Fibroblast of gingiva (primary cell): Measurements from ENCODE around the gene ELOA.
"Not testable (repeated sequence)": the region's sequence is repeated elsewhere in the genome, so short reads cannot be mapped to it uniquely, and the experiment has no call there.

Experiments
- DNase-seq: peaks from one replicate; pipeline ENCODE4 v3.0.0-alpha.2; 2011; ENCODE audit warnings: low read depth

Gene ELOA

DNA sequence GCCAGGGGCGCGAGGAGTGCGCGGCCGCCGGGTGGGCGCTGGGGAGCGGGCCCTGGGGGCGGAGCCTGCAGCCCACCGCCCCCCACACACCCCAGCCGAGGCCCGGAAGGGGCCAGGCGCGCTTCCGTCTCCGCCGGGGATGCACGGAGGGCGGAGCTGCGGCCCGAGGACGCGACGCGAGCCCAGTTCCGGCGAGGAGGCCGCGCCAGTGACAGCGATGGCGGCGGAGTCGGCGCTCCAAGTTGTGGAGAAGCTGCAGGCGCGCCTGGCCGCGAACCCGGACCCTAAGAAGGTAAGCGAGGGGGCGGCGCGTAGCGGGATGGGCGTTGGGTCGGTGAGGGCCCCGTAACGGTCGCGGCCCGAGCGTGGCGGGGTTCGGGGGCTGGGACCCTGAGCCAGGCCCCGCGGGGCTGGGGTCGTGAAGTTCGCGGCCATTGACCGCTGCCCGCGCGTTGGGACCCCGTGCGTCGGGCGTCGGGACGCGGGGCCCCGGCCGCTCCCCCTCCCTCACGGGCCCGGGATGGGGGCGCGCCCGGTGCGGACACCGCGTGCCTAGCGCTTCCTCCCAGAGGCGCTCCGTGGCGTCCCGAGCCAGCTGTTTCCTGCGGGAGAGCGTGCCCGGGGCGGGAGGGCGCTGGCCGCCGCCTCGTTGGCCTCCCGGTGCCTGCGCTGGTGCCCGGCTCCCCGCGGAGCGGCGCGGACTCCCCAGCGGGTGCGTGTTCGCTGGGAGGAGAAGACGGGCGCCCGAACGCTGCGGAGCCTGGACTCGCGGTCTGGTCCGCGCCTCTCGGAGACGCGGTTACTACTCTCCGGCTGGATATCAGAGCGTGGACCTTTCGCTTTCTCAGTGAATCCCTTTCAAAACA is at the start of gene ELOA:
Gene ELOA (plus strand): TSS at position 185 of the 866 bp plus-strand sequence. CDS start 33 bp downstream, at position 218.
- peak; percentile 64 for DNase-seq

DNA sequence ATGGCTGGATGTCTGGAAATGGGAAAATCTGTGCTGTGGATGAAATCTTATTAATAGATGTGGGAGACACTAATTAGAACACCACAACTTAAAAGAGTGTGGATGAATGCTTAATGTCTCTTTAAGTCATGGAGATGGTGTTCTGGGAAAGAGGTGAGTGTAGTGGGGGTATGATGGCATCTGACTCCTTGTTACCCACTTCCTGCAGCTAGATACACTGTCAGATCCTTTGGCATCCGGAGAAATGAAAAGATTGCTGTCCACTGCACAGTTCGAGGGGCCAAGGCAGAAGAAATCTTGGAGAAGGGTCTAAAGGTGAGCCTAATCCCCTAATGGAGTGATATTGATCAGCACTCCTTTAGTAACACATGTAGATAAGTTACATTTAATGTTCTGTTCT is 49.7 kb upstream of the ELOA start:
- no peak for DNase-seq

GRCh38 chr1:23694371-23694770 is 48.9 kb upstream of the ELOA start:
- no peak for DNase-seq

DNA sequence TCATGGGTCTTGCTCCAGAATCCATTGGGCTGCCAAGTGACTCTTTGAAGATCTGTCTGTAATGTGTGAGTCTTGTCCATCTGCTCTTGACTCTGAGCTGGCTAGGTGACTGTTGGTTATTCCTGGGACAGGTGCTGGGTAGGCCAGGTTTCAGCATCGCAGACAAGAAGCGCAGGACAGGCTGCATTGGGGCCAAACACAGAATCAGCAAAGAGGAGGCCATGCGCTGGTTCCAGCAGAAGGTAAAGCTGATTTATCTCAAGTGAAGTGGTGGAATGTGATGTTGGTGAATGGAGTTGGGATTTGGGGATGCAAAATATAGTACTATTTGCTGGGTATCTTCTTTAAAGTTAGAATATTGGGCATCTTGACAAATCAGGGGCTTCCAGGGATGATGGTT is 47.6 kb upstream of the ELOA start:
- DNase-seq = no peak

DNA sequence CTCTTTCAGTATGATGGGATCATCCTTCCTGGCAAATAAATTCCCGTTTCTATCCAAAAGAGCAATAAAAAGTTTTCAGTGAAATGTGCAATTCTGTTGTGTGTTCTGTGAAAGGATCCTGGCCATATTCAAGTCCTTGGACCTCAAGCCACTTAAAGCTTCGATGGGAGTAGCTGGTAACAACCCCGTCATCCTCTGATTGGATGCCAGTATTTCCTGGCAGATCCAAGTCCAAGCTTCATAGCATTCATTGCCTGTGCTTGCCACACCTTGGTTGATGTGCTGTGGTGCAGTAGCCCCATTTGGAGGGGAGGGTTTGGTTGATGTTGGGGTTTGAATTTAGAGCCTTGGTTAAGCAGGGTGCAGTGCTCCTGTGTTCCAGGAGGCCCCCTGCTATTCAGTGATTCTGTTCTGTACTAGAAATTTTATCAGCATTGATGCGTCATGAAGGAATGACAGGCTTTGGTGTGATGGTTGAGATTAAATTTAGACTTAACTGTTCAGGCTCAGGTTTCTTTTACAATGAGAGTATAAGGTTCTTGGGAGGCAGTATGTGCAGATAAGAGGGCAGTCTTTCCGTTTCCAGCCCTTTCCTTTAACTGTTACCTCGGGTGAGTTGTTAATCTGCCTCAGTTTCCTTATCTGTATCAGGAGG is 46.8 kb upstream of the ELOA start:
- no peak for DNase-seq

GRCh38 chr1:23698466-23698865 is 44.8 kb upstream of the ELOA start:
- no peak for DNase-seq

GRCh38 chr1:23699280-23700179 is 43.7 kb upstream of the ELOA start:
- no peak for DNase-seq

- DNase-seq = no peak
These were observed 42.0 kb upstream of the ELOA start for GRCh38 chr1:23701310-23701709.

DNA sequence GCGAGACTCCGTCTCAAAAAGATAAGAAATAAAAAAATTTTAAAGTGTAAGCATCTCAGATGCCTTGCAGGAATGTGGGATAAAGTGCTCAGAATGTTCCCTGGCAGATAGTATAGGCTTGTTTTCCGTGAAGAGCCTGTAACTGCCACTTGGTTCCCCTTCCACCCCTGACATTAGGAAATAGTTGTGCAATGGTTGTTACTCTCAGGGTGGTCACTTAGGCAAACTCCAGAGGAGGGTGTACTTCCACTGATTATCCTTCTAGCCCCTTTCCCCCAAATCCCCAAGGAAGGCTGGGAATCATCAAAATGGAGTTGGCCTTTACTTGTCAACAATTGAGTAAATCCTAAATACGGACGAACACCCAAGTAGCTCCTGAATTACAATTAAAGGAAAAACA is 41.3 kb upstream of the ELOA start:
- peak; percentile 48 for DNase-seq

DNA sequence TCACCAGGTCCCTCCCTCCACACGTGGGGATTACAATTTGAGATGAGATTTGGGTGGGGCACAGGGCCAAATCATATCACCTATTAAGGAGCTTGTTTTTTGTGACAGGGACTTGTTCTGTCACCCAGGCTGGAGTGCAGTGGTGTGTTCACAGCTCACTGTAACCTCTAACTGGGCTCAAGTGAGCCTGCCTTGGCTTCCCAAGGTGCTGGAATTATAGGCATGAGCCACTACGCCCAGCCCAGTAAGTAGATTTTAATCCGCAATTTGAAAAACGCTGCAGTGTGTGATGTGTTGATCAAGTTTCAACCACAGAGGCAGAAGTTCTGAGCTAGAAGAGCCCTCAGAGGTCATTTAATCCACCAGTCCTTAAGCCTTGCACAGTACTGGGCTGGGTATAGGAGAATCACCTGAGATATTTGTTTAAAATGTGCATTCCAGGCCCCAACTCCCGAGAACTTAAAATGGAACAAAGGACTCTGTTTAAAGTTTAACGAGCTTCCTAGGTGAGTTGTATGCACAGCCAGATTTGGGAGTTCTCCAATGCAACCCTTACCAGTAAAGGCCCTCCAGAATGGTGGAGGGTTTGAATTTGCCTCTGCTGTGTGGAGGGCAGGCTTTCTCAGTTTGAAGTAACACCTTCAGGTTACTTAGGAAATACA is 38.3 kb upstream of the ELOA start:
- no peak for DNase-seq

GRCh38 chr1:23709229-23709628 is 34.0 kb upstream of the ELOA start:
- DNase-seq = no peak

- peak; percentile 29 for DNase-seq
These were observed 24.8 kb upstream of the ELOA start for GRCh38 chr1:23718482-23718881.

DNA sequence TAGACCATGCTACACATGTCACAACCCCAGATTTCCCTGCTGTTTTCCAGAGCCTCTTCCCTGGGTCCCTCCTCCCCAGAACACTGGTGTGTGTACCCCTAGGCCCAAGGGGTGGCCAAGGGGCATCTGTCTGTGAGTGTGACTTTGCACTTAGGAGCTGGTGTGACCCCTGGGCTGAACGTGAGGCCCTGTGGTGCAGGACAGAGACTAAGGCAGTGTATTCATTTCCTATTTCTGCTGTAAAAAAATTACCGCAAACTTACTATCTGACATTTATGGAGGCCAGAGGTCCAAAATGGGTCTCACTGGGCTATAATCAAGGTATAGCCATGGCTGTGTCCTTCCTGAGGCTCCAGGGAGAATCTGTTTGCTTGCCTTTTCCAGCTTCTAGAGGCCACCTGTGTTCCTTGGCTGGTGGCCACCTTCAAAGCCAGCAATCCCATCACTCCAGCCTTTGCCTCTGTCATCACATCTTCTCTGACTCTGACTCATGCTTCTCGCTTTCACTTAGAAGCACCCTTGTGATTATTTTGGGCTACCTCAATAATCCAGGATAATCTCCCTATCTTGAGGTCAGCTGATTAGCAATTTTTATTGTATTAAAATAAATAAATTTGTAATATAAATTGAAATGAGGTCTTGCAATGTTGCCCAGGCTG is 24.0 kb upstream of the ELOA start:
- DNase-seq = no peak

DNA sequence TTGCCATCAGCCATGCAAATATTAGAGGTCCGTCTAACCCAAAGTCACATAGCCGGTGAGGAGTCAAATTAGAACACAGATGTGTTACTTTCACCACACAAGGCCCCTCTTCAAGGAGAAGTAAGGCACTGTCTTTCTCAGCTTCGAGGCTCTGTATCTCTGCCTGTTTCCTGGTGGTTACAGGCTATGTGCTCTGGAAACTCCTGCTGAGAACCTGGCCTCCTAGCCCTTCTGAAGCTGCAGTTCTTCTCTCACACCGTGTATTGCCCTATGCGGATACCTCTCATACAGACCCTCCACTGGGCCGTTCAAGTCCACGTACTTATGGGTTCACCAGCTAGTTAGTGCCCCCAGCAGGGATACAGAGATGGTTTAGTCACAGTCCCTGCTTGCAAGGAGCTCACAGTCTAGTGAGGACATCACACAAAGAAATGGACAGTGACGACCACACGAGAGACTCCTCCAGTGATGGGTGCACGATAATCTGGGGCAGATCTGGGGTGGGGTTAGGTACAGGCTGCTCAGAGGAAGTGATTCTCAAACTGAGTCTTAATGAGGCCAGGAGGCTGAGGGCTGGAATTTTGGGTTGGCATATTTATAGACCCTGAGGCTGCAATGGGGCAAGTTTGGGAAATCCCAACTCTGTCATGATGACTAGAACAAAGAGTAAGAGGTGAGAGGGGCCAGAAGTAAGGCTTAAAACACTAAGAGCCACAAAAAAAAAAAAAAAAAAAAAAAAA is 22.8 kb upstream of the ELOA start:
- DNase-seq = peak; percentile 16

- no peak for DNase-seq
These were observed 20.6 kb upstream of the ELOA start for GRCh38 chr1:23722652-23723051.

DNA sequence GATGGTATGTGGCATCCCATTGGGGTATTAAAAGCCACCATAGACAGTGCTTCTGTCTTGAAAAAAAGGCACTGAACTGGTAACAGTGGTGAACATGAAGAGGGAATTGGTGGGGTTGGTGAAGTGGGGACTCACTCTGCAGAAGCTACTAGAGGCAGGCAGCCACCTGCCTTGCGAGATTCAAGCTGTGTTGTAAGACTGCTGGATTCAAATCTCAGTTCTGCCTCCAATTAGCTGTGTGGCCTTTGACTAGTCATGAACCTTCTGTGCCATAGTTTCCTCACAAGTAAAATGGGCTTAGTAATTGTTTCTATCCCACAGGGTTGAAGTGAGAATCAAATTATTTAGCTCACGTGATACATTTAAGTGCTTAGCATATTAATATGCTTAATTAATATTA is 16.6 kb upstream of the ELOA start:
- DNase-seq = peak; percentile 45

- peak; percentile 97 for DNase-seq
These were observed 15.9 kb upstream of the ELOA start for GRCh38 chr1:23727362-23727811.

DNA sequence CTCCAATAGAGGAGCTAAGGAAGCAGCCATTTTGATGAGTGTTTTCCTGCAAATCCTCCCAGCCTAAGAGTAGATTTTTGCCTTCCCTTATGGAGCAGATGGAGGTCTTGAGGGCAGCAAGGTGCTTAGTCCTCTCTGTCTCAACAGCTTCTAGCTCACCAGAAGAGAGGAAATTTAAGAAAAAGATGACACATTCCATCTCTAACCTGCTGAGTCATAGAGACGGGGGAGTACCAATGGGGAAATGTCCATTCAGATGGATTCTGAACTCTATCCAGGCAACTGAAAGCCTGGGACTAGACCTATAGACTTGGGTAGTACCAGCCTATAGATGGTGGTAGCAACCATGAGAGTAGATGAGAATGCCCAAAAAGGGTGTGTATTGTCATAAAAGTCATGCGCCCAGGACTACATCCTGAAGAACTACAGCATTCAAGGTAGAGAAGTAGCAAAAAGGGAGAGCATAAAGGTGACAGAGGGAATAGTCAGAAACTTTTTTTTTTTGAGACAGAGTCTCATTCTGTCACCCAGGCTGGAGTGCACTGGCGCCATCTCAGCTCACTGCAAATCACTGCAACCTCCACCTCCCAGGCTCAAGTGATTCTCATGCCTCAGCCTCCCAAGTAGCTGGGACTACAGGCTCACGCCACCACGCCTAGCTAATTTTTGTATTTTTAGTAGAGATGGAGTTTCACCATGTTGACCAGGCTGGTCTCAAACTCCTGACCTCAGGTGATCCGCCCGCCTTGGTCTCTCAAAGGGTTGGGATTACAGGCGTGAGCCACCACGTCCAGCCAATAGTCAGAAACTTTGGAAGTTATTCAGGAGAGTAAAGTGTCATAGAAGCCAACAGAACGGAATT is 10.7 kb upstream of the ELOA start:
- DNase-seq = peak; percentile 22

DNA sequence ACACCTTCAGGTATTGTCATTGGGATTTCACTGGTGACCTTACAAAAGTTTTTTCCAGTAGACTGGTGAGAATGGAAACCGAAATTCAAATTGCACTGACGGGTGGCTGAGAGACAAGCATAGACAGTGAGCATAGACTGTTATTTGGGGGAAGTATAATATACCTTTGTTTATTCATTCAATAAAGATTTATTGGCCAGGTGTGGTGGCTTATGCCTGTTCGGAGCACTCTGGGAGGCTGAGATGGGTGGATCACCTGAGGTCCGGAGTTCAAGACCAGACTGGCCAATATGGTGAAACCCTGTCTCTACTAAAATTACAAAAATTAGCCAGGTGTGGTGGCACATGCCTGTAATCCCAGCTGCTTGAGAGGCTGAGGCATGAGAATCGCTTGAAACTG is 10.0 kb upstream of the ELOA start:
- not testable (repeated sequence) for DNase-seq
